Kidney capillary endothelial cell (primary cell): ENCODE results near the gene SYAP1.
"Not testable (repeated sequence)": the region's sequence is repeated elsewhere in the genome, so short reads cannot be mapped to it uniquely, and the experiment has no call there.

Source experiments
- DNase-seq: peaks from one replicate; pipeline ENCODE4 v3.0.0-alpha.2; 2018; ENCODE audit warnings: low spot score

The SYAP1 gene

GRCh38 chrX:16725072-16725471 lies 5.7 kb downstream of the SYAP1 start:
- no peak for DNase-seq

GRCh38 chrX:16726347-16726988 lies 7.1 kb downstream of the SYAP1 start:
- DNase-seq: not testable (repeated sequence)

- DNase-seq: no peak
These were observed 8.2 kb downstream of the SYAP1 start for GRCh38 chrX:16727637-16728036.

DNA sequence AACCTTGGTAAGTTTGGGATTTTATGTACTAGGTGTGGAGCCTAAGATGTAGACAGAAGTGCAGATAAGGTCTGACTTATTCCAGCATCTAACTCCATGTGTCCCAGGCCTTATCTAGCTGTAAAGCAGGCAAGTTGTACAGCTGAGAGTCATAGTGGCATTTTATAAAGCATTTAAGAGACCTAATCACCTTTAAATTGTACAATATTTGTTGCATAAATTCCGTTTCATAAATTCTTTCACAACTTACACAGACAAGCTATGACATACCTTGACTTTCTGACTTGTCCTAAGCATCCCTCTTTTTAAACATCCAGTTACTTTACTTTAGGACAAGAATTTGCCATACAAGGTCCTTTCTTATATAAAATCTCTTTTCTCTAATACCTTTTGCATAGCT lies 11.0 kb downstream of the SYAP1 start:
- no peak for DNase-seq

GRCh38 chrX:16733013-16733412 lies 13.6 kb downstream of the SYAP1 start:
- DNase-seq: no peak

DNA sequence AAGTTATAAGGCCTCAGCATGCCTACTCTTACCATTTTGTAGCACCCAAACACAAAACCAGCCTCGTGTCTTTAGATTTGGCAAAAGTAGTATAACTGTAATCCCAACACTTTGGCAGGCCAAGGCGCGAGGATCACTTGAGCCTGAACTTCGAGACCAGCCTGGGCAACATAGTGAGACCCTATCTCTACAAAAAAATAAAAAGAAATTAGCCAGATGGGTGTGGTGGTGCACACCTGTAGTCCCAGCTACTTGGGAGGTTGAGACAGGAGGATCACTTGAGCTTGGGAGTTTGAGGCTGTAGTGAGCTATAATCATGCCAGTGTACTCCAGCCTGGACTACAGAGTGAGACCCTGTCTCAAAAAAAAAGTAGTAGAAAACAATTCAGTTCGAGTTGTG lies 17.6 kb downstream of the SYAP1 start:
- DNase-seq: no peak

DNA sequence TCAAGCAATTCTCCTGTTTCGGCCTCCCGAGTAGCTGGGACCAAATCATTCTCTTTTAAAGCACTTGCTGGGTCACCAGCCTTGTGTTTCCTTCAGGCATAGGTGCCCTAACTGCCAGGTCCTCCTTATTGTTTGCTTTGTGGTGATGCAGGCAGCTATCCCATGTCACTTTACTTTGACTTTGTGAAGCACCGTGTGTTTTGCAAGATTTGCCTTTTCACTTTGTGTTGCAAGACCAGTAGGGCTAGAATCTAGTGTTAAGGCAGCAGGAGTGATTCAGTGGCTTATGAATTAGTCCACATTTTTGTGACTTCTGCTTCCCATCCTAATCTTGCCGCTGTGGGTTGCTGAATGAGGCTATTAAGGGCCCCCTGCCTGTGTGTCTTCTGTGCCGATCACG lies 20.2 kb downstream of the SYAP1 start:
- DNase-seq: no peak

- no peak for DNase-seq
These were observed 24.4 kb downstream of the SYAP1 start for GRCh38 chrX:16743604-16744325.

DNA sequence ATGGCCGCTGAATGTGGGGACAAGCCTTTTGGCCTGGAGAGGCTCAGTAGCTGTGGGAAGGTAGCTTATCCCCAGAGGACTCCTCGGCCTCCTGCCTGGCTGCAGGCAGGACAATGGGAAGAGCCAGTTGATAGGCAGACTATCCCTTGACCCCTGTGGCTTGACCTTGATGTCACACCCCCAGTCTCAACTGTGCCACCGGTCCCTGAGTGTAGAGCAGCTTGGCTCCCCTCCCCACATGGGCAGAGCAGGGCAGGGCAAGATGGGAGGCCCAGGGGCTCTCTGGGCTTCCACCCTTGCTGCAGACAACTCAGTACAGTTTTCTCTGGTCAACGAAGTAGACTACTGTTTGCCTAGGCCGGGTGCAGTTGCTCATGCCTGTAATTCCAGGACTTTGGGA lies 25.7 kb downstream of the SYAP1 start:
- no peak for DNase-seq

DNA sequence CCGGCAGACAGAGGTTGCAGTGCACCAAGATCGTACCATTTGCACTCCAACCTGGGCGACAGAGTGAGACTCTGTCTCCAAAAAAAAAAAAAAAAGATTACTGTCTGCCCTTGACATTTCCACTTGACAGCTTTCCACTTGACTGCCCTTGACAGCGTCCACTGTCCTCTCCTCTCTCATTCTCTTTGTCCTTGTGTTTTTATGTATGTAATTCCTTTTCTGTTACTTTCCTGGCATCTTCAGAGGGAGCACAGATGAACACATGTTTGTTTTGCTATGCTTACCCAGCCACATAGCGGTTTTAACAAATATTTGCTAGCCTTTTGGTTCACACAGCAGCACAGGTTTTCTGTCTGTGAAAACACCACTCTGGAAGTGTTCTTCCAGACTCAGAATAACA lies 26.2 kb downstream of the SYAP1 start:
- no peak for DNase-seq

DNA sequence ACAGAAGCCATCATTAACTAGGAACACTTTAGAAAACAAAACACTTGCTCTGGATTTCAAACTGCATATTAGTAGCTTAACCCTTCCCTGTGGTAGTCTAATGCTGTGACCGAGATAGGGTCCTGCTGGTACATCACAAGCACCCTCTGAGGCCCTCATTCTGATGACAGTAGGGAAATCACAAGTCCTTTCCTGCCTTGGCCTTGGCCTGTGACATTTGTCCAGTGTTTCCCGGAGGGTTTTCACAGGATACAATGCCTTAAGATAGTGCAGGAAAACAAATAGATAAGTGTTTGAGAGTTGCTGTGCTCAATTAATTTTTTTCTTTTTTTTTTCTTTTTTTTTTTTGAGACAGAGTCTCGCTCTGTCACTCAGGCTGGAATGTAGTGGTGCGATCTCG lies 29.0 kb downstream of the SYAP1 start:
- DNase-seq: no peak

DNA sequence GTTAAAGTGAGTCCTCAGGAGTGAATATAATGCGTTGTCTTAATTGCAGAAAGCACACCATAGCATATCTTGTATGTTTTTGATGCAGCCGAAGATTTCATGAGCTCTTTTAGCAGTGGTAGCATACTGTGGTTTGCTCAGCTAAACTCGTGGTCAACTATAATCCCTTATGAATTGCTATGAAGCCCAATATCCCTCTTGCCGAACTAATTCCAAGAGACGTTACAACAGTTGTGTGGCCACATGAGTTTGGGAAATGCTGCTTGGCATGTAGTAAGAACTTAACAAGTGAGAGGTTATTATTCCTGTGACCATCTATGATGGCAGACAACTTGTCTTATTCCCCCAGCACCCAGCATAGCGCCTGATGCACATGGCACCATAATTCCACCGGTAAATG lies 30.7 kb downstream of the SYAP1 start:
- no peak for DNase-seq

DNA sequence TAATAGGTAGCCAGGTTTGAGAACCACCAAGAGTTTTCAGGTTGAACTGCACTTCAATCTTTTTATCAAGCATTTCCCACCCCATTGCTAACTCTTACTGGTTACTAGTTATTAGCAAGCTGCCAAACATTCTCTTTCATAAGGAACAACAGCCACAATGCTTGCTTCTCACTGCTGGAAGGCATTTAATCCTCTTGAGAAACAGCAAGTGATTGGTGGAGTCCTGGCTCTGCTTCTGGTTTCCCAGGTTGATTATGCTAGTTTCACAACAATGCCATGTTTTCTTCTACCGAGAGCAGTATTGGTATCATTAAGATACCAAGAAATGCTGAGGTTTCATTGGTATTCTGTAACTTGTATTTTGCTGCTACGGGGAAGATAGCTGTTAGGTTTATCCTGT lies 34.6 kb downstream of the SYAP1 start:
- DNase-seq: no peak

GRCh38 chrX:16756724-16757123 lies 37.3 kb downstream of the SYAP1 start:
- DNase-seq: no peak

- DNase-seq: not testable (repeated sequence)
These were observed 42.1 kb downstream of the SYAP1 start for GRCh38 chrX:16761500-16761899.

GRCh38 chrX:16762579-16762978 lies 43.2 kb downstream of the SYAP1 start:
- DNase-seq: no peak

- no peak for DNase-seq
These were observed 46.2 kb downstream of the SYAP1 start for GRCh38 chrX:16765594-16765993.

DNA sequence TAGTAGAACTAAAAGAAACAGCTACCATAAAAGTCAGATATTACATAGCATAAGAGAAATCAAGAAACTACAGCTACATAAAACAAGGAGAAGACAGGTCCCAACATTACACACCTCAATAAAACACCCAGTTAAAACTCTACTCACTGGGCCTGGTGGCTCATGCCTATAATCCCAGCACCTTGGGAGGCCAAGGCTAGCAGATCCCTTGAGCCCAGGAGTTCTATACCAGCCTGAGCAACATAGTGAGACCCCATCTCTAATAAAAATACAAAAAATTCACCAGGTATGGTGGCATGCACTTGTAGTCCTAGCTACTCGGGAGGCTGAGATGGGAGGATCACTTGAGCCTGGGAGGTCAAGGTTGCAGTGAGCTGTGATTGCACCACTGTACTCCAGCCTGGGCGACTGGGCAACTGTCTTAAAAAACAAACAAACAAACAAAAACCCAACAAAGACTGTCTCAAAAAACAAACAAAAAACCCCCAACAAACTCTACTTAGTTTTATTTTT lies 51.6 kb downstream of the SYAP1 start:
- DNase-seq: no peak

DNA sequence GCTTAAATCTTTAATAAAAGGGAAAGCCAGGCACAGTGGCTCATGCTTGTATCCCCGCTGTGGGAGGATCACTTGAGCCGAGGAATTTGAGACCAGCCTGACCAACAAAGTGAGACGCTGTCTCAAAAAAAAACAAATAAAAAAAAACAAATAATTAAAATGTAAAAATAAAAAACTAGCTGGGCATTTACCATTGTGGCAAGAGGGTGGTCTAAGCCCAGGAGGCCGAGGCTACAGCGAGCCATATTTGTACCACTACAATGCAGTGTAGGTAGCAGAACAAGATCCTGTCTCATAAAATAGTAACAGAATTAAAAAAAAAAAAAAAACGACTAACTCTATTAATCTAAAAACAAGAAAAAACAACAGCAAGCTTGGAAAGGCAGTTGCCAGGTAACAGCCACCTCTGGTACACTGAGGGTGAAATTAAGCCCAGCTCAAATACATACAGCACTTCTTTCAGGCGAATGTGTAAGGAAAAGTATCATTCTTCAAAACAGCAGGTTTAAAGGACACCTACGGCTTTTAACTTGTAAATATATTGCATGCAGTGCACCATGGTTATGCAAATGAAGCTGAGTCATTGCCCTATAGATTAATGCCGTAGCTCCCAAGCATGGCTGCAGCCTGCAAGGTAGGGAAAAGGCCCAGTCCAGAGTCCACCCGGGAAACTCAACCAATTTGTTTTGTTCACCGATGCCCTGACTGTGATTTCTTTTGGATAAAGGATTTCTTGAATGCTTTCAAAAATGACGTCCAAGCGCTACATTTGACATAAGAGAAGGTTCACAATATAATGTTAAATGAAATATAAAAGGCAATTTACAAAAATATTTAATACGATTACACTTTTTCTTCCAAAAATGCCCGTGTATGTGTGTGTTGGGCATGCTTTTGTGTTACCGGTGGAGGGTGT lies 52.3 kb downstream of the SYAP1 start:
- peak; percentile 44 for DNase-seq

- DNase-seq: no peak
These were observed 53.0 kb downstream of the SYAP1 start for GRCh38 chrX:16772460-16772859.

- DNase-seq: no peak
These were observed 55.3 kb downstream of the SYAP1 start for GRCh38 chrX:16774746-16775145.

DNA sequence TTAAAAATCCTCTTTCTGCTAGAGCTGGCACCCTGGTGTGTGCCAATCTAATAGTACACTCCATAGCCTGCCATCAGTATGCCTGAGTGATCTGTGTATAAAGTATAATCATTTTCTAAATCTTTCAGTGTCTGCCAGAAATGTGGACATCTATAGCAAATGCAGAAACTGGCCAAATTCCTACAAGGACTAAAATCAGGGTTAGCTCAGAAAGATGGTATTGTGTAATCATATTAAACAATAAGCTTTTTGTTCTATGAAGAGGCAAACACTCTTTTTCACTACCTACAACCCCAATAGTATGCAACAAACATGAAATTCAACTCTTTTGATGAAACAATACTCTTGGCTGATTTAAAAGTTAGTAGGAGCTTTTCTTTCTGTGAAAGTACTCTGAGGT lies 59.1 kb downstream of the SYAP1 start:
- DNase-seq: no peak

GRCh38 chrX:16778993-16779392 lies 59.6 kb downstream of the SYAP1 start:
- DNase-seq: no peak
